Cardiac septum (tissue), 1 donor: Measurements from ENCODE around the gene MAP2K3. TPM values are rescaled to one million over a fixed set of nuclear protein-coding genes. Genes with fewer than 3 reads are reported as not detected.
A peak's percentile ranks its signal among the peaks of the same experiment; 100 is the strongest.

Experiments
- DNase-seq: peaks from one replicate; pipeline ENCODE4 v3.0.0-alpha.2; 2020; ENCODE audit warnings: low spot score
- intact Hi-C: fragments of 100-400 bp; cut with DNase I; formaldehyde crosslinking; loops from one replicate; pipeline ENCODE4 v1.14.0; 2022
- total RNA-seq: library from RNA; stranded (reverse); fragmentation: NEBNext Ultra II Directional; extraction: Animal tissue kit (Norgen Biotek cat#: 25700); gene quantifications from one replicate; pipeline ENCODE4 v1.2.1, GENCODE V29; 2021
- donor health status: DM: no; HTN: no; CAD: no.

MAP2K3 gene
- total RNA-seq, 1 donor from 2014 or later, result 70.5 TPM

- no peak for DNase-seq
- intact Hi-C loops, result no loop called here
Measured at GRCh38 chr17:21291862-21292261, 7.4 kb downstream of the MAP2K3 start.

GRCh38 chr17:21292867-21293830 is 8.6 kb downstream of the MAP2K3 start:
- intact Hi-C loops, result no loop called here
- peak; percentile 73 for DNase-seq

GRCh38 chr17:21293831-21294210 is 9.3 kb downstream of the MAP2K3 start:
- intact Hi-C loops, result no loop called here
- no peak for DNase-seq

GRCh38 chr17:21294321-21295035 is 10.0 kb downstream of the MAP2K3 start:
- no peak for DNase-seq
- intact Hi-C loops, result no loop called here

GRCh38 chr17:21295036-21295952 is 10.8 kb downstream of the MAP2K3 start:
- no peak for DNase-seq
- intact Hi-C loops, result no loop called here

GRCh38 chr17:21296097-21297025 is 11.8 kb downstream of the MAP2K3 start:
- intact Hi-C loops, result no loop called here
- no peak for DNase-seq

- DNase-seq, result no peak
- intact Hi-C loops, result no loop called here
Measured at GRCh38 chr17:21297026-21297520, 12.6 kb downstream of the MAP2K3 start.

GRCh38 chr17:21297597-21297996 is 13.1 kb downstream of the MAP2K3 start:
- intact Hi-C loops, result no loop called here
- no peak for DNase-seq

GRCh38 chr17:21298056-21298982 is 13.8 kb downstream of the MAP2K3 start:
- intact Hi-C loops, result no loop called here
- DNase-seq, result no peak

GRCh38 chr17:21298983-21299519 is 14.5 kb downstream of the MAP2K3 start:
- intact Hi-C loops, result no loop called here
- no peak for DNase-seq

- no peak for DNase-seq
- intact Hi-C loops, result no loop called here
Measured at GRCh38 chr17:21299981-21300600, 15.6 kb downstream of the MAP2K3 start.

GRCh38 chr17:21300601-21301571 is 16.4 kb downstream of the MAP2K3 start:
- intact Hi-C loops, result no loop called here
- no peak for DNase-seq

- no peak for DNase-seq
- intact Hi-C loops, result no loop called here
Measured at GRCh38 chr17:21301593-21302550, 17.4 kb downstream of the MAP2K3 start.

- DNase-seq, result no peak
- intact Hi-C loops, result no loop called here
Measured at GRCh38 chr17:21302711-21303425, 18.4 kb downstream of the MAP2K3 start.
